Measurements from ENCODE around the gene PPIL6.

PPIL6 gene

GRCh38 chr6:109440331-109441068 is at the start of gene PPIL6, which contains the start of gene SMPD2:
TSS of gene PPIL6 (minus strand) at chr6:109440628. CDS start at chr6:109440590, 38 bp downstream.
TSS of gene SMPD2 (plus strand) at chr6:109440724. CDS start at chr6:109441122, 398 bp downstream.
- DNase-seq (ENCODE audit: insufficient read length, low spot score): peak; percentile 90
- FAIRE-seq: no peak

GRCh38 chr6:109488001-109488400 is 47.6 kb upstream of the PPIL6 start:
- DNase-seq (ENCODE audit: insufficient read length, low spot score) (no peak), FAIRE-seq (no peak)

- FAIRE-seq (no peak), DNase-seq (ENCODE audit: insufficient read length, low spot score) (no peak)
Measured at GRCh38 chr6:109486068-109486467, 45.6 kb upstream of the PPIL6 start.

DNA sequence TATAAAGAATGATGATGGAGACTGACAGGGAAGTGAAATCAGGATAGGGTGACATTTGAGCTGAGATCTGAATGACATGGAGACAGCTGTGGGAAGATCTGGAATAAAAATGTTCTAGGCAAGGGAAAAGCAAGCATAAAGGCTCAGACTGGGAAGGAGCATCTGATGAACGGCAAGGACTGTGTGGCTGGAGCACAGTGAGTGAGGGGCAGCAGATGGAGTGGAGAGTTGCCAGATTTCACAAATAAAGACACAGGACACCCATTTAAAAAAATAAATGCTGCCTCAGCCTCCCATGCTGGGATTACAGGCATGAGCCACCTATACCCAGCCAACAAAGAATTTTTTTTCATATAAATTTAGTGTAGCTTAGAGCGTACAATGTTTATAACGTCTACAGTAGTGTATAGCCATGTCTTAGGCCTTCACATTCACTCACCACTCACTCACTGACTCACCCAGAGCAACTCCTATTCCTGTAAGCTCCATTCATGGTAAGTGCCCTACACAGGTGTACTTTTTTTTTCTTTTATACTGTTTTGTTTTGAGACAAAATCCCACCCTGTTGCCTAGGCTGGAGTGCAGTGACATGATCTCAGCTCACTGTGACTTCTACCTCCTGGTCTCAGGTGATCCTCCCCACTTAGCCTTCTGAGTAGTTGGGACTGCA is 45.0 kb upstream of the PPIL6 start:
- DNase-seq (ENCODE audit: insufficient read length, low spot score): no peak
- FAIRE-seq: no peak

DNA sequence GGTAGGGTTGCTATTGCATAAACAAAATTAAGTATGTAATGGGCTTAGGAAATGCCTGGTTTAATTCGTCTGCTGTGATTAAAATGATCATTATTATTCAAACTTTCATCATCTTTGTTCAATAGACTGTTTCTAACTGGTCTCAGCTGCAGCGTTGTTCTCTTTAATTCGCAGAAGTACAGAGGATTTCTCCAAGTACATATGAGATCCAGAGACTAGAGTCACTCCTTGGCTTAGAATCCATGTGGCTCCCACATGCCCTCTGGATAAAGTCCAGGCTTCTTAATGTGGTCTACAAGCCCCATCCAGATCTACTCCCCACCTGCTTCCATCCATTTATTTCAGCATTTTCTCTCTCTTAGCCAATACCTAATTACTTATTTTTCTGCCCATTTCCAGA is 43.7 kb upstream of the PPIL6 start:
- FAIRE-seq: no peak
- no peak for DNase-seq (ENCODE audit: insufficient read length, low spot score)

DNA sequence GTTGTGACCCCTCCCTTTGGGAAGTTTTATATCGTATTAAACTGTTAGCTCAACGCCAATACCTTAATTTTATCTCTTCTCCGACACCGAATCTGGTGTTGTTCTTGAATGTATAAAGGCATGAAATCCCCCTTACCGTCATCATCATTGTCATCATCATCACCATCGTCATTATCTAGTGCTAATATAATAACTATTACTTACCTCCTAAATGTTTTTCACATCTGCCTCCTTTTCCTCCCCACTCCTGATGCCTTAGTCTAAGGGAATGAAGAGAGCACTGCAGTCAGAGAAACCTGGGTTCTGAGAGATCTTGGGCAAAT is 43.3 kb upstream of the PPIL6 start:
- no peak for DNase-seq (ENCODE audit: insufficient read length, low spot score)

GRCh38 chr6:109482905-109483734 is 42.7 kb upstream of the PPIL6 start, which contains the start of gene ZBTB24:
TSS of gene ZBTB24 (minus strand) at chr6:109483219. CDS start at chr6:109482026, 1,193 bp downstream.
- DNase-seq (ENCODE audit: insufficient read length, low spot score) (peak; percentile 89), FAIRE-seq (no peak)

More for the DNA sequence above, 43.3 kb upstream of the PPIL6 start:
- no peak for FAIRE-seq

- FAIRE-seq (no peak), DNase-seq (ENCODE audit: insufficient read length, low spot score) (no peak)
Measured at GRCh38 chr6:109480993-109481480, 40.6 kb upstream of the PPIL6 start.

- FAIRE-seq (peak; percentile 4), DNase-seq (ENCODE audit: insufficient read length, low spot score) (no peak)
Measured at GRCh38 chr6:109478841-109479624, 38.6 kb upstream of the PPIL6 start.

- DNase-seq (ENCODE audit: insufficient read length, low spot score): no peak
- FAIRE-seq: no peak
Measured at GRCh38 chr6:109478222-109478805, 37.9 kb upstream of the PPIL6 start.

DNA sequence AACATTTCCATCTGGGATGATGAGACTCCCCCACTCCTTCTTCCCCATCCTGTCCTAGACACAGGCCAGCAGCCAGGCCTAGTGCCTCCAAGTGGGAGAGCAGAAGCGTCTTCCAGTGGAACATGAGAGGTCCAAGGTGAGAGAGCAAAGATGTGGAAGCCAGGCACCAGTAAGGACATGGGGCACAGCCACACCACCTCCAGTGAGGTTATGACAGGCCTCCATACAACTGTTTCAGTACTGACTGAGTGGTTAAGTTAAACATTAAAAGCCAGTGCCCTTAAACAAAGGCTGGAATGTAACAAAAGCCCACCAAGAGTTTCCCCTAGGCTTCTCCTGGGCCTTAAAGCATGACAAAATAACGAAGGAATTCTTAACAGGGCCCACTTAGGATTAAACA is 37.3 kb upstream of the PPIL6 start:
- DNase-seq (ENCODE audit: insufficient read length, low spot score) (no peak), FAIRE-seq (peak; percentile 78)

- FAIRE-seq: no peak
- no peak for DNase-seq (ENCODE audit: insufficient read length, low spot score)
Measured at GRCh38 chr6:109477184-109477583, 36.8 kb upstream of the PPIL6 start.

- FAIRE-seq (no peak), DNase-seq (ENCODE audit: insufficient read length, low spot score) (no peak)
Measured at GRCh38 chr6:109475625-109476024, 35.2 kb upstream of the PPIL6 start.

GRCh38 chr6:109474995-109475394 is 34.6 kb upstream of the PPIL6 start:
- no peak for DNase-seq (ENCODE audit: insufficient read length, low spot score)
- FAIRE-seq: no peak

GRCh38 chr6:109473120-109473519 is 32.7 kb upstream of the PPIL6 start:
- DNase-seq (ENCODE audit: insufficient read length, low spot score) (no peak), FAIRE-seq (no peak)

GRCh38 chr6:109472132-109472995 is 31.9 kb upstream of the PPIL6 start:
- DNase-seq (ENCODE audit: insufficient read length, low spot score): no peak
- FAIRE-seq: peak; percentile 66

GRCh38 chr6:109471105-109471810 is 30.8 kb upstream of the PPIL6 start:
- DNase-seq (ENCODE audit: insufficient read length, low spot score) (no peak), FAIRE-seq (no peak)

GRCh38 chr6:109469591-109470189 is 29.3 kb upstream of the PPIL6 start:
- no peak for FAIRE-seq
- no peak for DNase-seq (ENCODE audit: insufficient read length, low spot score)

Data from GM19239 (cell line).